Ovary (tissue), 9 donors: ENCODE data around the gene RHOU. TPM values are rescaled to one million over a fixed set of nuclear protein-coding genes. Genes with fewer than 3 reads are reported as not detected.

ENCODE experiments used
- DNase-seq, 5 donors: peaks; one replicate each; pipeline ENCODE4 v3.0.0-alpha.2; 2019 to 2020
- H3K27ac ChIP-seq, 2 donors: fragments of 200-600 bp; one replicate each; pipeline versions ENCODE4 v1.5.1 to v1.8.0; 2019 to 2022
- H3K27me3 ChIP-seq: fragments of 200-600 bp; one replicate; pipeline ENCODE4 v1.8.0; 2022
- H3K36me3 ChIP-seq: fragments of 200-600 bp; sonication (generic); one replicate; pipeline ENCODE4 v1.5.1; 2019
- H3K4me1 ChIP-seq: one replicate; pipeline ENCODE4 v1.8.1; 2013; ENCODE audit warnings: mild to moderate bottlenecking, moderate library complexity; ENCODE audit not compliant: insufficient read depth
- H3K4me3 ChIP-seq: fragments of 200-600 bp; sonication (generic); one replicate; pipeline ENCODE4 v1.5.1; 2017
- H3K9me3 ChIP-seq, 2 donors: fragments of 200-600 bp in 1 of 2; sonication (generic) in 1 of 2; one replicate each; pipeline versions ENCODE4 v1.5.1 to v1.8.1; 2013 to 2019; ENCODE audit warnings: mild to moderate bottlenecking in 1 of 2, moderate library complexity in 1 of 2
- CTCF ChIP-seq, 3 donors: fragments of 450-650 bp in 2 of 3; fragments of 200-600 bp in 1 of 3; IDR thresholded peaks; one replicate each; pipeline versions ENCODE4 v1.5.1 to v1.8.0; 2016 to 2022; ENCODE audit warnings: antibody characterized with exemption in 3 of 3, mild to moderate bottlenecking in 1 of 3
- EP300 ChIP-seq: sonication (generic); formaldehyde crosslinking; IDR thresholded peaks from one replicate; pipeline ENCODE4 v1.6.1; 2017; ENCODE audit warnings: antibody characterized with exemption
- POLR2A ChIP-seq: fragments of 450-650 bp; IDR thresholded peaks from one replicate; pipeline ENCODE4 v1.6.1; 2017; ENCODE audit warnings: antibody characterized with exemption, mild to moderate bottlenecking, moderate library complexity
- WGBS, 3 donors: extraction: QIAGEN DNeasy Blood & Tissue Kit in 1 of 3; methylation state at CpG; one replicate each; pipeline versions ENCODE4 v1.1.5 to v1.1.7; 2013 to 2017; 5-methylcytosine and 5-hydroxymethylcytosine counted together
- intact Hi-C, 4 donors: fragments of 100-400 bp; cut with DNase I; formaldehyde crosslinking; loops; one replicate each; pipeline versions ENCODE4 v1.11.0 to v1.15.1; 2022 to 2023
- polyA plus RNA-seq, 2 donors: library from polyadenylated mRNA; stranded (reverse); fragments of 200-250 nt in 1 of 2; fragments of 350-450 nt in 1 of 2; fragmentation: Illumina TruSeq in 1 of 2; extraction: RNeasy Lipid Tissue Mini Kit (QIAGEN cat#74804) in 1 of 2; gene quantifications; one replicate each; pipeline ENCODE4 v1.2.3, GENCODE V29; 2013 to 2014
- total RNA-seq, 7 donors: library from RNA; depleted of rRNA in 2 of 7; stranded (reverse); fragments of >200 nt in 2 of 7; fragmentation: NEBNext Ultra II Directional in 3 of 7; extraction: Animal tissue kit (Norgen Biotek cat#: 25700) in 3 of 7; gene quantifications; one replicate each; pipeline versions ENCODE4 v1.1.0 to v1.2.4, GENCODE V29; 2016 to 2023
- donor health status: DM: no; HTN: no; CAD: no; lungs with moderate emphysema.
- donor health status: DM: no; HTN: no; CAD: no.
- donor health status: Bipolar disorder and iron deficiency.
- donor health status: DM: yes; HTN: yes; CAD: no.
- donor health status: DM: no; HTN: no; CAD: no.
- donor health status: DM: yes; HTN: yes; CAD: no.

Gene RHOU
- total and polyA plus RNA-seq, 9 donors: 20.5 to 131 (median 37.8) TPM

- intact Hi-C loops: loop anchor here in 1 of 4 donors (5.0 kb wide), 1 partner anchor 364 kb away; no protein-coding TSS in a partner anchor
Observed at GRCh38 chr1:228750915-228751314, 15.6 kb downstream of the RHOU start.

GRCh38 chr1:228751360-228752098 lies 16.2 kb downstream of the RHOU start:
- H3K27ac ChIP-seq: no peak overlapping the region
- no peaks in the 10 kb centered on the region for H3K4me1 ChIP-seq
- intact Hi-C loops: loop anchor here in 1 of 4 donors (5.0 kb wide), 1 partner anchor 364 kb away; no protein-coding TSS in a partner anchor
- H3K4me3 ChIP-seq: no peak overlapping the region
- 96 to 98% (median 96%) methylated on average over 3 of the region's 3 CpGs for whole genome bisulfite sequencing, 3 donors
- H3K9me3 ChIP-seq: no peaks in the 10 kb centered on the region
- H3K36me3 ChIP-seq: no peaks in the 10 kb centered on the region
- H3K27me3 ChIP-seq: no peaks in the 10 kb centered on the region
- no peak for DNase-seq
- no peak for TF ChIP-seq POLR2A
- no peak for TF ChIP-seq CTCF (IDR thresholded peaks at IDR 0.05)
- TF ChIP-seq EP300: no peak

More at GRCh38 chr1:228750915-228751314, 15.6 kb downstream of the RHOU start:
- H3K36me3 ChIP-seq: no peaks in the 10 kb centered on the region
- no peaks in the 10 kb centered on the region for H3K4me1 ChIP-seq
- H3K4me3 ChIP-seq: no peak overlapping the region
- no peak overlapping the region for H3K27ac ChIP-seq
- 90 to 97% (median 91%) methylated on average over 10 of the region's 10 CpGs for WGBS, 3 donors
- no peak for DNase-seq
- H3K27me3 ChIP-seq: no peaks in the 10 kb centered on the region
- TF ChIP-seq EP300 (no peak), CTCF (IDR thresholded peaks at IDR 0.05) (no peak), POLR2A (no peak)
- no peaks in the 10 kb centered on the region for H3K9me3 ChIP-seq

- Histone ChIP-seq H3K27me3 (no peaks in the 10 kb centered on the region), H3K9me3 (no peaks in the 10 kb centered on the region), H3K4me1 (no peaks in the 10 kb centered on the region), H3K36me3 (no peaks in the 10 kb centered on the region), H3K27ac (no peak overlapping the region), H3K4me3 (no peak overlapping the region)
- 87 to 94% (median 90%) methylated on average over 6 of the region's 6 CpGs for WGBS, 3 donors
- intact Hi-C loops: loop anchor here in 1 of 4 donors (5.0 kb wide), 1 partner anchor 365 kb away; no protein-coding TSS in a partner anchor
- TF ChIP-seq POLR2A (no peak), EP300 (no peak), CTCF (IDR thresholded peaks at IDR 0.05) (no peak)
- DNase-seq: no peak
Observed at GRCh38 chr1:228752258-228752657, 17.0 kb downstream of the RHOU start.

- DNase-seq: no peak
- H3K4me1 ChIP-seq: no peaks in the 10 kb centered on the region
- H3K27ac ChIP-seq: no peak overlapping the region
- no peak overlapping the region for H3K4me3 ChIP-seq
- H3K36me3 ChIP-seq: no peaks in the 10 kb centered on the region
- no peaks in the 10 kb centered on the region for H3K9me3 ChIP-seq
- intact Hi-C loops: loop anchor here in 1 of 4 donors (5.0 kb wide), 1 partner anchor 365 kb away; no protein-coding TSS in a partner anchor
- H3K27me3 ChIP-seq: no peaks in the 10 kb centered on the region
- TF ChIP-seq EP300 (no peak), CTCF (IDR thresholded peaks at IDR 0.05) (no peak), POLR2A (no peak)
- WGBS, 3 donors: 59 to 65% (median 64%) methylated on average over 5 of the region's 5 CpGs
Observed at GRCh38 chr1:228752675-228753265, 17.5 kb downstream of the RHOU start.
